ENCODE data around the gene UNC13A.

UNC13A gene

GRCh38 chr19:17626456-17627015 lies 61.6 kb downstream of the UNC13A start:
- DNase-seq (ENCODE audit: low read depth) = no peak

GRCh38 chr19:17625980-17626379 lies 62.2 kb downstream of the UNC13A start:
- DNase-seq (ENCODE audit: low read depth) = no peak

GRCh38 chr19:17625043-17625442 lies 63.1 kb downstream of the UNC13A start:
- DNase-seq (ENCODE audit: low read depth) = no peak

GRCh38 chr19:17624314-17624991 lies 63.7 kb downstream of the UNC13A start:
- no peak for DNase-seq (ENCODE audit: low read depth)

GRCh38 chr19:17623224-17623935 lies 64.8 kb downstream of the UNC13A start:
- DNase-seq (ENCODE audit: low read depth) = no peak

GRCh38 chr19:17620696-17621095 lies 67.5 kb downstream of the UNC13A start:
- no peak for DNase-seq (ENCODE audit: low read depth)

- DNase-seq (ENCODE audit: low read depth) = no peak
Measured at GRCh38 chr19:17618936-17619335, 69.2 kb downstream of the UNC13A start.

GRCh38 chr19:17618281-17618903 lies 69.8 kb downstream of the UNC13A start:
- no peak for DNase-seq (ENCODE audit: low read depth)

- DNase-seq (ENCODE audit: low read depth) = no peak
Measured at GRCh38 chr19:17617807-17618192, 70.4 kb downstream of the UNC13A start.

GRCh38 chr19:17616961-17617806 lies 71.0 kb downstream of the UNC13A start:
- DNase-seq (ENCODE audit: low read depth) = no peak

- DNase-seq (ENCODE audit: low read depth) = no peak
Measured at GRCh38 chr19:17616686-17616960, 71.5 kb downstream of the UNC13A start.

GRCh38 chr19:17615889-17616685 lies 72.1 kb downstream of the UNC13A start:
- no peak for DNase-seq (ENCODE audit: low read depth)

- DNase-seq (ENCODE audit: low read depth) = no peak
Measured at GRCh38 chr19:17614476-17614875, 73.7 kb downstream of the UNC13A start.

- DNase-seq (ENCODE audit: low read depth) = no peak
Measured at GRCh38 chr19:17611462-17612244, 76.5 kb downstream of the UNC13A start.

GRCh38 chr19:17610384-17610783 lies 77.8 kb downstream of the UNC13A start:
- no peak for DNase-seq (ENCODE audit: low read depth)

GRCh38 chr19:17607936-17608335 lies 80.2 kb downstream of the UNC13A start:
- DNase-seq (ENCODE audit: low read depth) = no peak

GRCh38 chr19:17606590-17607185 lies 81.5 kb downstream of the UNC13A start:
- no peak for DNase-seq (ENCODE audit: low read depth)

- peak; percentile 70 for DNase-seq (ENCODE audit: low read depth)
Measured at GRCh38 chr19:17605761-17606589, 82.2 kb downstream of the UNC13A start.

- no peak for DNase-seq (ENCODE audit: low read depth)
Measured at GRCh38 chr19:17605117-17605516, 83.0 kb downstream of the UNC13A start.
